Colonic mucosa (tissue), 4 donors: ENCODE results near the gene SCNN1G. TPM values are rescaled to one million over a fixed set of nuclear protein-coding genes. Genes with fewer than 3 reads are reported as not detected.

ENCODE experiments used
- DNase-seq: peaks from one replicate; pipeline ENCODE4 v3.0.0-alpha.2; 2020
- H3K27ac ChIP-seq: fragments of 200-600 bp; one replicate; pipeline ENCODE4 v1.8.0; 2021
- H3K27me3 ChIP-seq: fragments of 200-600 bp; one replicate; pipeline ENCODE4 v1.8.0; 2021
- H3K36me3 ChIP-seq: fragments of 200-600 bp; one replicate; pipeline ENCODE4 v1.8.0; 2021
- H3K4me1 ChIP-seq: fragments of 200-600 bp; one replicate; pipeline ENCODE4 v1.8.0; 2021; ENCODE audit warnings: mild to moderate bottlenecking
- H3K4me3 ChIP-seq: fragments of 200-600 bp; one replicate; pipeline ENCODE4 v1.8.0; 2021
- H3K9ac ChIP-seq, 2 donors: one replicate each; pipeline ENCODE4 v1.7.0; 2013; ENCODE audit warnings: control low read depth in 2 of 2, low read depth in 2 of 2, low read length in 2 of 2
- H3K9me3 ChIP-seq: fragments of 200-600 bp; one replicate; pipeline ENCODE4 v1.8.0; 2021
- CTCF ChIP-seq: fragments of 200-600 bp; IDR thresholded peaks from one replicate; pipeline ENCODE4 v1.8.0; 2022; ENCODE audit warnings: antibody characterized with exemption, mild to moderate bottlenecking
- intact Hi-C: fragments of 100-400 bp; cut with DNase I; formaldehyde crosslinking; loops from one replicate; pipeline ENCODE4 v1.14.1; 2022
- total RNA-seq, 2 donors: library from RNA; stranded (reverse); fragmentation: NEBNext Ultra II Directional in 1 of 2; extraction: Animal tissue kit (Norgen Biotek cat#: 25700) in 1 of 2; gene quantifications; one replicate each; pipeline ENCODE4 v1.2.1, GENCODE V29; 2021
- donor health status: healthy.
- donor health status: DM: no; HTN: no; CAD: no.
- donor health status: DM: no; HTN: no; CAD: no.

Gene SCNN1G
- total RNA-seq, 2 donors from 2014 or later: 2.0 to 3.4 TPM

GRCh38 chr16:23216658-23217246, 34.2 kb downstream of the SCNN1G start:
- intact Hi-C loops: no loop called here
- Histone ChIP-seq H3K27ac (no peak overlapping the region), H3K9ac (no peak overlapping the region), H3K36me3 (no peaks in the 10 kb centered on the region), H3K4me3 (no peak overlapping the region), H3K27me3 (no peaks in the 10 kb centered on the region), H3K9me3 (no peaks in the 10 kb centered on the region), H3K4me1 (no peaks in the 10 kb centered on the region)
- no peak for TF ChIP-seq CTCF
- DNase-seq: no peak

GRCh38 chr16:23217646-23218045, 35.1 kb downstream of the SCNN1G start:
- H3K4me3 ChIP-seq: no peak overlapping the region
- no peaks in the 10 kb centered on the region for H3K27me3 ChIP-seq
- H3K9ac ChIP-seq: no peak overlapping the region
- H3K36me3 ChIP-seq: no peaks in the 10 kb centered on the region
- intact Hi-C loops: no loop called here
- H3K4me1 ChIP-seq: no peaks in the 10 kb centered on the region
- H3K27ac ChIP-seq: no peak overlapping the region
- no peak for TF ChIP-seq CTCF
- no peak for DNase-seq
- no peaks in the 10 kb centered on the region for H3K9me3 ChIP-seq

- no peak overlapping the region for H3K27ac ChIP-seq
- no peak for DNase-seq
- no peaks in the 10 kb centered on the region for H3K4me1 ChIP-seq
- no peak for TF ChIP-seq CTCF
- H3K27me3 ChIP-seq: no peaks in the 10 kb centered on the region
- no peak overlapping the region for H3K4me3 ChIP-seq
- no peaks in the 10 kb centered on the region for H3K36me3 ChIP-seq
- H3K9ac ChIP-seq: no peak overlapping the region
- H3K9me3 ChIP-seq: no peaks in the 10 kb centered on the region
- intact Hi-C loops: no loop called here
Measured at GRCh38 chr16:23222929-23223328, 40.4 kb downstream of the SCNN1G start.

DNA sequence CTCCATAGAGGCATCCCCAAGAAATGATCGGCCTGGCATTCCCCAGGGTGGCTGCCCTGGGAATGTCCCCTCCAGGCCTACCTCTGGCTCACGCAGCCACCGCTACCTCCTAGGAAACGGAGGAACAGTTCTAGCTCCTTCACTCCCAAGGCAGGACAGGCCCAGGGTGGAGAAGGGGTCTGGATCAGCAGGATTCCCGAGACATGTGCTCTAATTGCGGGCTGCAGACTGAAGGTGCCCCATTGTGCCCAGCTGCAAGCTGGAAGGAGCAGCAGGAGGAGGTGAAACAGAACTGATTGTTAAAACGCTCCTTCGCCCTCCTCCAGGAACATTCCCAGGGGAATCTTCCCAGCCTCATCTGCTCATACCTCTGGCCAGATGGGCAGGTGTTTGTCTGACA, 40.8 kb downstream of the SCNN1G start:
- Histone ChIP-seq H3K36me3 (no peaks in the 10 kb centered on the region), H3K9ac (no peak overlapping the region), H3K27me3 (no peaks in the 10 kb centered on the region), H3K9me3 (no peaks in the 10 kb centered on the region), H3K4me1 (no peaks in the 10 kb centered on the region), H3K27ac (no peak overlapping the region), H3K4me3 (no peak overlapping the region)
- no peak for TF ChIP-seq CTCF
- DNase-seq: no peak
- intact Hi-C loops: no loop called here

DNA sequence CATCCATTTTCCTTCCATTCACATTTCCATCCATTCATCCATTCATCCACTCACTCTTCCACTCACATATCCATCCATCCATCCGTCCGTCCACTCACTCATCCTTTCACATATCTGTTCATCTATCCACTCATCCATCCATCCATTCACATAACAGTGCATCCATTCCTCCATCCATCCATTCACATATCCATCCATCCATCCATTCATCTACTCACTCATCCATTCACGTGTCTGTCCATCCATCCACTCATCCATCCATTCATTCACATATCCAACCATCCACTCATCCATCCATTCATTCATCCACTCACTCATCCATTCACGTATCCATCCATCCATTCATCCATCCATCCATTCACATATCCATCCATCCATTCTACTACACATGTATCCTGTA, 42.6 kb downstream of the SCNN1G start:
- intact Hi-C loops: no loop called here
- no peak overlapping the region for H3K4me3 ChIP-seq
- no peak for TF ChIP-seq CTCF
- H3K36me3 ChIP-seq: no peaks in the 10 kb centered on the region
- no peak for DNase-seq
- no peaks in the 10 kb centered on the region for H3K4me1 ChIP-seq
- no peaks in the 10 kb centered on the region for H3K9me3 ChIP-seq
- no peaks in the 10 kb centered on the region for H3K27me3 ChIP-seq
- H3K9ac ChIP-seq: no peak overlapping the region
- no peak overlapping the region for H3K27ac ChIP-seq

DNA sequence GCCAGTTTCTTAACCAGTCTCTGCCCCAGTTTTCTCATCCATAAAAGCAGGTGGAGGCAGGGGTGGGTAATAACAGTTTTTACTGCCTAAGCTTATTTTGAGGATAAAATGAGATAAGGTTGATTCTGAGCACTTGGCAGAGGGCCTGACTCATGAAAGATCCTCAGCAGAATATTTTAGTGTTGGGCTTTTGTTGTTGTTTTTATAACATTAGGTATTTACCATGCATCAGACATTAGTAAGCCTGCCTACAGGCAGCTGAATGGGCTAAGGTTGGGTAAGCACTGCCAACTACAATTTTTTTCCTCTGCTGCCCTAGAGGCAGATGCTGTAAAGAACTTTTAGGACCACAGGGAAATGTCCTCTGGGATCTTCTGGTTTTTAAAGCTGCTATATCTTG, 43.1 kb downstream of the SCNN1G start:
- no peak for TF ChIP-seq CTCF
- Histone ChIP-seq H3K4me1 (no peaks in the 10 kb centered on the region), H3K27me3 (no peaks in the 10 kb centered on the region), H3K4me3 (no peak overlapping the region), H3K9ac (no peak overlapping the region), H3K9me3 (no peaks in the 10 kb centered on the region), H3K27ac (no peak overlapping the region), H3K36me3 (no peaks in the 10 kb centered on the region)
- no peak for DNase-seq
- intact Hi-C loops: no loop called here
